Measurements from ENCODE around the gene CELSR1. TPM values are rescaled to one million over a fixed set of nuclear protein-coding genes. Genes with fewer than 3 reads are reported as not detected.

CELSR1 gene
- polyA plus RNA-seq, 2 donors, result 19.8 to 34.8 TPM

- H3K27ac ChIP-seq (ENCODE audit: low read depth in 2 of 2, low read length in 1 of 2), result peak overlapping the region; percentile 90 to 95
- H3K27me3 ChIP-seq (ENCODE audit: control insufficient read depth in 1 of 2, insufficient read depth in 2 of 2, low read length in 2 of 2), result no peaks in the 10 kb centered on the region
- 53 to 61% methylated on average over 38 of the region's 38 CpGs for WGBS, 2 donors
- H3K36me3 ChIP-seq (ENCODE audit: control insufficient read depth in 2 of 2, insufficient read depth in 2 of 2, low read length in 1 of 2), result peaks cover 0 to 11% of the 10 kb centered on the region in 2 donors
- peak overlapping the region; percentile 23 to 38 for H3K4me3 ChIP-seq (ENCODE audit: low read depth in 1 of 2, low read length in 2 of 2)
- H3K9me3 ChIP-seq (ENCODE audit: control insufficient read depth in 2 of 2, insufficient read depth in 1 of 2, low read depth in 1 of 2, low read length in 1 of 2), result peaks cover 0 to 3% of the 10 kb centered on the region in 2 donors
- H3K4me1 ChIP-seq (ENCODE audit: control insufficient read depth in 2 of 2, insufficient read depth in 2 of 2, low read length in 1 of 2), result peaks cover 6 to 34% of the 10 kb centered on the region in 2 donors
These were observed 162.6 kb downstream of the CELSR1 start for GRCh38 chr22:46374663-46375474.

- peak overlapping the region; percentile 90 to 95 for H3K27ac ChIP-seq (ENCODE audit: low read depth in 2 of 2, low read length in 1 of 2)
- H3K4me1 ChIP-seq (ENCODE audit: control insufficient read depth in 2 of 2, insufficient read depth in 2 of 2, low read length in 1 of 2), result peaks cover 3 to 38% of the 10 kb centered on the region in 2 donors
- no peaks in the 10 kb centered on the region for H3K27me3 ChIP-seq (ENCODE audit: control insufficient read depth in 1 of 2, insufficient read depth in 2 of 2, low read length in 2 of 2)
- H3K36me3 ChIP-seq (ENCODE audit: control insufficient read depth in 2 of 2, insufficient read depth in 2 of 2, low read length in 1 of 2), result peaks cover 0 to 11% of the 10 kb centered on the region in 2 donors
- peaks cover 0 to 3% of the 10 kb centered on the region in 2 donors for H3K9me3 ChIP-seq (ENCODE audit: control insufficient read depth in 2 of 2, insufficient read depth in 1 of 2, low read depth in 1 of 2, low read length in 1 of 2)
- peak overlapping the region; percentile 23 to 35 for H3K4me3 ChIP-seq (ENCODE audit: low read depth in 1 of 2, low read length in 2 of 2)
- 31 to 38% methylated on average over 31 of the region's 31 CpGs for WGBS, 2 donors
These were observed 163.3 kb downstream of the CELSR1 start for GRCh38 chr22:46373921-46374662.

- no peak overlapping the region for H3K4me3 ChIP-seq (ENCODE audit: low read depth in 1 of 2, low read length in 2 of 2)
- 41 to 48% methylated on average over 7 to 8 of the region's 8 CpGs for WGBS, 2 donors
- H3K4me1 ChIP-seq (ENCODE audit: control insufficient read depth in 2 of 2, insufficient read depth in 2 of 2, low read length in 1 of 2), result peaks cover 3 to 31% of the 10 kb centered on the region in 2 donors
- peak overlapping the region; percentile 90 to 95 for H3K27ac ChIP-seq (ENCODE audit: low read depth in 2 of 2, low read length in 1 of 2)
- H3K36me3 ChIP-seq (ENCODE audit: control insufficient read depth in 2 of 2, insufficient read depth in 2 of 2, low read length in 1 of 2), result peaks cover 0 to 13% of the 10 kb centered on the region in 2 donors
- peaks cover 0 to 3% of the 10 kb centered on the region in 2 donors for H3K9me3 ChIP-seq (ENCODE audit: control insufficient read depth in 2 of 2, insufficient read depth in 1 of 2, low read depth in 1 of 2, low read length in 1 of 2)
- H3K27me3 ChIP-seq (ENCODE audit: control insufficient read depth in 1 of 2, insufficient read depth in 2 of 2, low read length in 2 of 2), result no peaks in the 10 kb centered on the region
These were observed 164.3 kb downstream of the CELSR1 start for GRCh38 chr22:46373159-46373558.

GRCh38 chr22:46372686-46373085, 164.7 kb downstream of the CELSR1 start:
- Histone ChIP-seq H3K36me3 (ENCODE audit: control insufficient read depth in 2 of 2, insufficient read depth in 2 of 2, low read length in 1 of 2) (peaks cover 0 to 13% of the 10 kb centered on the region in 2 donors), H3K27ac (ENCODE audit: low read depth in 2 of 2, low read length in 1 of 2) (peak overlapping the region; percentile 90 to 95), H3K4me3 (ENCODE audit: low read depth in 1 of 2, low read length in 2 of 2) (no peak overlapping the region), H3K4me1 (ENCODE audit: control insufficient read depth in 2 of 2, insufficient read depth in 2 of 2, low read length in 1 of 2) (peaks cover 3 to 29% of the 10 kb centered on the region in 2 donors), H3K27me3 (ENCODE audit: control insufficient read depth in 1 of 2, insufficient read depth in 2 of 2, low read length in 2 of 2) (no peaks in the 10 kb centered on the region), H3K9me3 (ENCODE audit: control insufficient read depth in 2 of 2, insufficient read depth in 1 of 2, low read depth in 1 of 2, low read length in 1 of 2) (peaks cover 0 to 3% of the 10 kb centered on the region in 2 donors)
- WGBS, 2 donors, result 90 to 92% methylated on average over 18 of the region's 18 CpGs

GRCh38 chr22:46371623-46372226, 165.7 kb downstream of the CELSR1 start:
- peaks cover 3 to 25% of the 10 kb centered on the region in 2 donors for H3K4me1 ChIP-seq (ENCODE audit: control insufficient read depth in 2 of 2, insufficient read depth in 2 of 2, low read length in 1 of 2)
- no peaks in the 10 kb centered on the region for H3K9me3 ChIP-seq (ENCODE audit: control insufficient read depth in 2 of 2, insufficient read depth in 1 of 2, low read depth in 1 of 2, low read length in 1 of 2)
- no peak overlapping the region for H3K27ac ChIP-seq (ENCODE audit: low read depth in 2 of 2, low read length in 1 of 2)
- H3K4me3 ChIP-seq (ENCODE audit: low read depth in 1 of 2, low read length in 2 of 2), result no peak overlapping the region
- no peaks in the 10 kb centered on the region for H3K27me3 ChIP-seq (ENCODE audit: control insufficient read depth in 1 of 2, insufficient read depth in 2 of 2, low read length in 2 of 2)
- H3K36me3 ChIP-seq (ENCODE audit: control insufficient read depth in 2 of 2, insufficient read depth in 2 of 2, low read length in 1 of 2), result peaks cover 0 to 14% of the 10 kb centered on the region in 2 donors
- 86 to 92% methylated on average over 2 of the region's 2 CpGs for WGBS, 2 donors

- peaks cover 0 to 19% of the 10 kb centered on the region in 2 donors for H3K36me3 ChIP-seq (ENCODE audit: control insufficient read depth in 2 of 2, insufficient read depth in 2 of 2, low read length in 1 of 2)
- no peaks in the 10 kb centered on the region for H3K9me3 ChIP-seq (ENCODE audit: control insufficient read depth in 2 of 2, insufficient read depth in 1 of 2, low read depth in 1 of 2, low read length in 1 of 2)
- H3K4me1 ChIP-seq (ENCODE audit: control insufficient read depth in 2 of 2, insufficient read depth in 2 of 2, low read length in 1 of 2), result peaks cover 3 to 25% of the 10 kb centered on the region in 2 donors
- H3K4me3 ChIP-seq (ENCODE audit: low read depth in 1 of 2, low read length in 2 of 2), result no peak overlapping the region
- 65 to 76% methylated on average over 15 of the region's 15 CpGs for WGBS, 2 donors
- H3K27me3 ChIP-seq (ENCODE audit: control insufficient read depth in 1 of 2, insufficient read depth in 2 of 2, low read length in 2 of 2), result no peaks in the 10 kb centered on the region
- peak overlapping the region; percentile 62 to 82 for H3K27ac ChIP-seq (ENCODE audit: low read depth in 2 of 2, low read length in 1 of 2)
These were observed 166.7 kb downstream of the CELSR1 start for GRCh38 chr22:46370584-46371291.

- H3K9me3 ChIP-seq (ENCODE audit: control insufficient read depth in 2 of 2, insufficient read depth in 1 of 2, low read depth in 1 of 2, low read length in 1 of 2), result no peaks in the 10 kb centered on the region
- no peaks in the 10 kb centered on the region for H3K27me3 ChIP-seq (ENCODE audit: control insufficient read depth in 1 of 2, insufficient read depth in 2 of 2, low read length in 2 of 2)
- H3K4me3 ChIP-seq (ENCODE audit: low read depth in 1 of 2, low read length in 2 of 2), result no peak overlapping the region
- H3K36me3 ChIP-seq (ENCODE audit: control insufficient read depth in 2 of 2, insufficient read depth in 2 of 2, low read length in 1 of 2), result peaks cover 0 to 24% of the 10 kb centered on the region in 2 donors
- H3K27ac ChIP-seq (ENCODE audit: low read depth in 2 of 2, low read length in 1 of 2), result peak overlapping the region in 1 of 2 donors; percentile 85
- 79 to 81% methylated on average over 25 of the region's 25 CpGs for WGBS, 2 donors
- H3K4me1 ChIP-seq (ENCODE audit: control insufficient read depth in 2 of 2, insufficient read depth in 2 of 2, low read length in 1 of 2), result peaks cover 3 to 25% of the 10 kb centered on the region in 2 donors
These were observed 167.5 kb downstream of the CELSR1 start for GRCh38 chr22:46369716-46370583.

GRCh38 chr22:46368871-46369715, 168.3 kb downstream of the CELSR1 start:
- no peak overlapping the region for H3K4me3 ChIP-seq (ENCODE audit: low read depth in 1 of 2, low read length in 2 of 2)
- no peaks in the 10 kb centered on the region for H3K9me3 ChIP-seq (ENCODE audit: control insufficient read depth in 2 of 2, insufficient read depth in 1 of 2, low read depth in 1 of 2, low read length in 1 of 2)
- no peak overlapping the region for H3K27ac ChIP-seq (ENCODE audit: low read depth in 2 of 2, low read length in 1 of 2)
- H3K36me3 ChIP-seq (ENCODE audit: control insufficient read depth in 2 of 2, insufficient read depth in 2 of 2, low read length in 1 of 2), result peaks cover 0 to 32% of the 10 kb centered on the region in 2 donors
- no peaks in the 10 kb centered on the region for H3K27me3 ChIP-seq (ENCODE audit: control insufficient read depth in 1 of 2, insufficient read depth in 2 of 2, low read length in 2 of 2)
- 86 to 93% methylated on average over 30 to 31 of the region's 31 CpGs for WGBS, 2 donors
- peaks cover 3 to 19% of the 10 kb centered on the region in 2 donors for H3K4me1 ChIP-seq (ENCODE audit: control insufficient read depth in 2 of 2, insufficient read depth in 2 of 2, low read length in 1 of 2)

Measured in esophagus (tissue), 2 donors.